Duodenal mucosa (tissue), 2 donors: ENCODE data around the gene PPP2R5E.

Experiments used
- H3K27ac ChIP-seq: one replicate; pipeline ENCODE4 v1.7.0; 2013; ENCODE audit warnings: low read depth, low read length
- H3K27me3 ChIP-seq, 2 donors: one replicate each; pipeline ENCODE4 v1.7.0; 2013; ENCODE audit warnings: low read length in 2 of 2, control low read depth in 1 of 2; ENCODE audit not compliant: insufficient read depth in 2 of 2, control insufficient read depth in 1 of 2
- H3K36me3 ChIP-seq, 2 donors: one replicate each; pipeline ENCODE4 v1.7.0; 2013; ENCODE audit warnings: low read length in 2 of 2, control low read depth in 1 of 2; ENCODE audit not compliant: insufficient read depth in 2 of 2, control insufficient read depth in 1 of 2
- H3K4me1 ChIP-seq, 2 donors: one replicate each; pipeline ENCODE4 v1.7.0; 2013; ENCODE audit warnings: low read length in 2 of 2, control low read depth in 1 of 2; ENCODE audit not compliant: insufficient read depth in 2 of 2, control insufficient read depth in 1 of 2
- H3K4me3 ChIP-seq, 2 donors: one replicate each; pipeline ENCODE4 v1.7.0; 2013; ENCODE audit warnings: low read length in 2 of 2, low read depth in 1 of 2
- H3K9ac ChIP-seq, 2 donors: one replicate each; pipeline ENCODE4 v1.7.0; 2013; ENCODE audit warnings: low read length in 2 of 2, low read depth in 1 of 2
- H3K9me3 ChIP-seq, 2 donors: one replicate each; pipeline ENCODE4 v1.7.0; 2013; ENCODE audit warnings: low read length in 2 of 2, control low read depth in 1 of 2; ENCODE audit not compliant: control insufficient read depth in 1 of 2

PPP2R5E gene

GRCh38 chr14:63443361-63443760 is 99.8 kb downstream of the PPP2R5E start:
- H3K9ac ChIP-seq, result no peak overlapping the region
- H3K36me3 ChIP-seq, result peaks cover 0 to 5% of the 10 kb centered on the region in 2 donors
- no peak overlapping the region for H3K27ac ChIP-seq
- no peaks in the 10 kb centered on the region for H3K9me3 ChIP-seq
- no peak overlapping the region for H3K4me3 ChIP-seq
- H3K27me3 ChIP-seq, result no peaks in the 10 kb centered on the region
- peaks cover 3% of the 10 kb centered on the region in 2 donors for H3K4me1 ChIP-seq

DNA sequence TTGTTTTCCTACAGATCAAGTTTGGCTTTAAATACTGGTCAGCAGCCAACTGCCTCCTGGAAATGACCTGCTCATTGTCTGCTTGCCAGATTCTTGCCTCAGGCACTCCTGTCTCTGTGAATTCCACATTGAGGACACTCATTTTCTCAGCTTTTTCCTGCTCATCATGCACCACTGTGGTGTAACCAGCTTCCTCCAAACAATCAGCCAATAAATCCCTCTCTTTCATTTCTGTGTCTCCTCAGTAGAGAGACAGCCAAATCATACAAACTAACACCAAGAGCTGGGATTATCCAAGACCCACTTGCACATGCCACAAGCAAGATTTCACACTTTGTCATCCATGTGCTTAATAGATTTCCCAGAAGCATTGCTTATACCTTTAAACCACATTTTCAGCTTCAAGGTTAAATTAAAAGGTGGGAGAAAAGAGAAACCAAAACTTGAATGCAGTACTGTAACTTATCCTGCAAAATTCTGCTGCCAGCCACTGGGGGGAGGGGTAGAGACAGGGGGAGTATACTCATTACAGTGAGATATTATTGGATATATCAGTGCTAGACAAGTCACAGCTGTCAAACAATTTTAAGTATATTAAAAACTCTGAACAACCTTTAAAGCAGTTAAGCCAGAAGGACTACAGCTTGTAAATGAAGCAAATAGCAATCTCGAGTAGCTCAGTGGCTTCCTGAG is 105.0 kb downstream of the PPP2R5E start:
- H3K36me3 ChIP-seq, result no peaks in the 10 kb centered on the region
- H3K27ac ChIP-seq, result peak overlapping the region; percentile 46
- H3K4me1 ChIP-seq, result peaks cover 25 to 33% of the 10 kb centered on the region in 2 donors
- H3K9ac ChIP-seq, result peak overlapping the region in 1 of 2 donors; percentile 34
- peak overlapping the region; percentile 57 to 61 for H3K4me3 ChIP-seq
- no peaks in the 10 kb centered on the region for H3K9me3 ChIP-seq
- H3K27me3 ChIP-seq, result no peaks in the 10 kb centered on the region

- no peak overlapping the region for H3K4me3 ChIP-seq
- no peaks in the 10 kb centered on the region for H3K9me3 ChIP-seq
- no peaks in the 10 kb centered on the region for H3K36me3 ChIP-seq
- H3K27ac ChIP-seq, result no peak overlapping the region
- peaks cover 25 to 33% of the 10 kb centered on the region in 2 donors for H3K4me1 ChIP-seq
- no peak overlapping the region for H3K9ac ChIP-seq
- no peaks in the 10 kb centered on the region for H3K27me3 ChIP-seq
Observed at GRCh38 chr14:63436286-63437098, 106.7 kb downstream of the PPP2R5E start.

DNA sequence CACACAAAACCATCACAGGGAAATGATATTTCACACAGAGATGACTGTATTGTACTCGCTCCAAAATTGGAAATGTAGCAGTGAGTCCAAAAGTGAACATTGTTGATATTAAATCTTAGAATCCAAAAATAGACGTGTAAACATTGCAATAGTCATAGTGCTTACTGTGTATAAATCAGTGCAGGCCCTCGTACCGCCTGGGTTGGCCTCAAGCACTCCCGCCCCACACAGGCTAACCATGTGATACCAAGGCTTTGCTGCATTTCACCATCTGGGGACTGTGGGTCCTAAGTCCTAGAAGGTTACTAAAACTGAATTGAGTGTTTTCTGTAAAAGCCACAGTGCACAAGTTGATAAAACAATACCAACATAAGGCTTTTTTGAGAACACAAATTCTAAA is 107.3 kb downstream of the PPP2R5E start:
- no peak overlapping the region for H3K4me3 ChIP-seq
- H3K9me3 ChIP-seq, result no peaks in the 10 kb centered on the region

GRCh38 chr14:63435204-63435603 is 108.0 kb downstream of the PPP2R5E start:
- Histone ChIP-seq H3K27ac (peak overlapping the region; percentile 10), H3K4me1 (peaks cover 25 to 33% of the 10 kb centered on the region in 2 donors), H3K9me3 (no peaks in the 10 kb centered on the region), H3K36me3 (no peaks in the 10 kb centered on the region), H3K4me3 (no peak overlapping the region), H3K9ac (no peak overlapping the region), H3K27me3 (no peaks in the 10 kb centered on the region)

More for the DNA sequence above, 107.3 kb downstream of the PPP2R5E start:
- Histone ChIP-seq H3K9ac (no peak overlapping the region), H3K4me1 (peaks cover 25 to 33% of the 10 kb centered on the region in 2 donors), H3K27ac (no peak overlapping the region), H3K27me3 (no peaks in the 10 kb centered on the region), H3K36me3 (no peaks in the 10 kb centered on the region)

DNA sequence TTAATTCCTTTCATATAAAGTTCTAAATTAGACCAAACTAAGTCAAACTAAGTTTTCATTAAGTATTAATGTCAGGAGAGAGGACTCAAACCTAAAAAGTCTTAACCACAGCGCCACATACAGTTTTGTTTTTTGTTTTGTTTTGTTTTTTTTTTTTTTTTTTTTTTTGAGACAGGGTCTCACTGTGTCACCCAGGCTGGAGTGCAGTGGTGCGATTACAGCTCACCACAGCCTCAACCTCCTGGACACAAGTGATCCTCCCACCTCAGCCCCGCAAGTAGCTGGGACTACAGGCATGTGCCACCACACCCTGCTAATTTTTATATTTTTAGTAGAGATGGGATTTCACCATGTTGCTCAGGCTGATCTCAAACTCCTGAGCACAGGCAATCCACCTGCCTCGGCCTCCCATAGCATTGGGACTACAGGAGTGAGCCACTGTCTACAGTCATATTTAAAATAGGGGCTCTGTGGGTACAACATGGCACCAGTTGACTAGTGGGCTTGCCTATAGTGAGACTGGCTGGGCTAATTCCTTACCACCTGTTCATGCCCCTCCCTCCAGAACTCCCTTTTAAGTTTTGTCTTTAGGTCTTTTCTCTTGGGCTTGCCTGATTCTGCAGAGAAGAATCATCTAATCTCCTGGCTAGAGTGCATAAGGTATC is 110.2 kb downstream of the PPP2R5E start:
- Histone ChIP-seq H3K9me3 (no peaks in the 10 kb centered on the region), H3K4me1 (peaks cover 18 to 26% of the 10 kb centered on the region in 2 donors), H3K4me3 (no peak overlapping the region), H3K9ac (no peak overlapping the region), H3K36me3 (no peaks in the 10 kb centered on the region), H3K27me3 (no peaks in the 10 kb centered on the region), H3K27ac (no peak overlapping the region)

DNA sequence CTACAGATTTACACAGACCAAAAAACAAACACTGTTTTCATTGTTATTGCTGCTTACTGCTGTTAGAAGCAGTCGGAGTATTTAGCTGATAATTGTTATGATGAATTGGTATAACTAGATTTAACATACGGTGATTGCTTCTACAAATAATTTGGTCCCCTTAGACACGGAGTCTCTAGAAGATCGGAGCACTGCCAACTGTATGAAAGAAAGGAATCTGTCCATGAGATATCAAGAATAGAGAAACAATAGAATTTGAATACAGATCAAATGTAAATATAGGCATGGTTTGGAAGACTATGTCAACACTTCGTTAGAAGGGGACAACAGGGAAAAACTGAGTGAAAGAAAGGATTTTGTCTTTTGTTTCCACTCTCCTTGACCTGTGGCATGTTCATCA is 110.9 kb downstream of the PPP2R5E start:
- H3K27ac ChIP-seq, result no peak overlapping the region
- H3K4me1 ChIP-seq, result peaks cover 10 to 19% of the 10 kb centered on the region in 2 donors

GRCh38 chr14:63431466-63431865 is 111.7 kb downstream of the PPP2R5E start:
- Histone ChIP-seq H3K4me3 (no peak overlapping the region), H3K36me3 (no peaks in the 10 kb centered on the region), H3K4me1 (peaks cover 7 to 12% of the 10 kb centered on the region in 2 donors), H3K27ac (no peak overlapping the region), H3K27me3 (no peaks in the 10 kb centered on the region), H3K9me3 (no peaks in the 10 kb centered on the region), H3K9ac (no peak overlapping the region)

More for the DNA sequence above, 110.9 kb downstream of the PPP2R5E start:
- no peak overlapping the region for H3K9ac ChIP-seq
- H3K27me3 ChIP-seq, result no peaks in the 10 kb centered on the region
- H3K36me3 ChIP-seq, result no peaks in the 10 kb centered on the region
- no peaks in the 10 kb centered on the region for H3K9me3 ChIP-seq
- no peak overlapping the region for H3K4me3 ChIP-seq

DNA sequence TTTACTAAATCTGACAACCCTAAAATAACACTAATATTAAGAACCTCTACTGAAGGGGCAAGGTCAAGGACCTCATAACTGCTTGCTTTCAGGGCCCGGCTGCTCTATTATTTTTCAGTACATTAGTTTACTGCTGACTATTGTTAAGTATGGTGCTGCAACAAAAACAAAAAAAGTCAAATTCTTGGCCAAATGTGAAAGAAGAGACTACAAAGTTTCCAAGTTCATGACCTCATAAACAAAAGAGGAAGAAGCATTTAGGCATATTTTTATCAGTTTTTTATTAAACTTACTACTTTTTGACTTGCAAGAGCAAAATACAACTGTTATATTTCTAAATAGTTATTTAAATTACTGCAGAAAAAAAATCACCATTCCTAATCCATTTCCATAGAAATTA is 114.7 kb downstream of the PPP2R5E start:
- no peaks in the 10 kb centered on the region for H3K36me3 ChIP-seq
- no peak overlapping the region for H3K27ac ChIP-seq
- H3K4me1 ChIP-seq, result no peaks in the 10 kb centered on the region
- H3K9ac ChIP-seq, result no peak overlapping the region
- H3K9me3 ChIP-seq, result no peaks in the 10 kb centered on the region
- H3K27me3 ChIP-seq, result no peaks in the 10 kb centered on the region
- H3K4me3 ChIP-seq, result no peak overlapping the region

DNA sequence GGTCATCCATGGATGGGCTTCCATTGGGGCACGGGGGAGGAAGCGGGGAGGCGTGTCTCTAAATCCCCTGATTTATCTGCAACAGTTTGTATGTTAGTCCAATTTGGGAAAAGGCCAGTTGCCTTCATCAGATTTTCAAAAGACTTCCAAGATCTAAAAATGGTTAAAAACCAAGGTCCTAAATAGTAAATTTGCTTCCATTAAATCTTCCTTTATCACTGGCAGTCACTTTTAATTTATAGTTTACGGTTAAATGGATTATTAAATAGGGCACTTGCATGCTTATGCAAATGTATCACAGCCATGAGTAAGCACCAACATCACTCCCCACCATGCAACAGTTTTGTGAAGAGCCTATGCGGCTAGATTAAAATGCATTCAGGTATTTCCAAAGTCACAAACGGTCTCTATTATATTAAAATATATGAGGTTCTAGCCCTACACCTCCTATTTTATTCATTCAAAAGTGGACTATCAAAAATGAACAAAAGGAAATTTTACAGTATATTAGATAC is 116.3 kb downstream of the PPP2R5E start:
- no peak overlapping the region for H3K9ac ChIP-seq
- H3K4me1 ChIP-seq, result no peaks in the 10 kb centered on the region
- no peak overlapping the region for H3K27ac ChIP-seq
- H3K9me3 ChIP-seq, result no peaks in the 10 kb centered on the region
- H3K36me3 ChIP-seq, result no peaks in the 10 kb centered on the region
- no peak overlapping the region for H3K4me3 ChIP-seq
- H3K27me3 ChIP-seq, result no peaks in the 10 kb centered on the region
